SU-DHL-6 (cell line): ENCODE measurements around the gene RELN.

Experiments used
- EZH2phosphoT487 ChIP-seq: fragments of 200-600 bp; sonication (generic), shearing (Covaris generic); conservative IDR thresholded peaks from 2 replicates; pipeline ENCODE4 v1.6.1; 2018; ENCODE audit warnings: mild to moderate bottlenecking, antibody characterized with exemption, low read length, moderate library complexity, mixed read lengths
- TF ChIP-seq, protein P1 (sequence below): fragments of 200-600 bp; sonication (generic); IDR thresholded peaks from one replicate; pipeline ENCODE4 v1.5.1; 2017; ENCODE audit warnings: antibody characterized with exemption, mild to moderate bottlenecking, low read length, moderate library complexity; ENCODE audit not compliant: insufficient read depth, poor library complexity, severe bottlenecking

GRCh38 chr7:103949374-103949773, 40.1 kb downstream of the RELN start:
- TF ChIP-seq, protein P1, sequence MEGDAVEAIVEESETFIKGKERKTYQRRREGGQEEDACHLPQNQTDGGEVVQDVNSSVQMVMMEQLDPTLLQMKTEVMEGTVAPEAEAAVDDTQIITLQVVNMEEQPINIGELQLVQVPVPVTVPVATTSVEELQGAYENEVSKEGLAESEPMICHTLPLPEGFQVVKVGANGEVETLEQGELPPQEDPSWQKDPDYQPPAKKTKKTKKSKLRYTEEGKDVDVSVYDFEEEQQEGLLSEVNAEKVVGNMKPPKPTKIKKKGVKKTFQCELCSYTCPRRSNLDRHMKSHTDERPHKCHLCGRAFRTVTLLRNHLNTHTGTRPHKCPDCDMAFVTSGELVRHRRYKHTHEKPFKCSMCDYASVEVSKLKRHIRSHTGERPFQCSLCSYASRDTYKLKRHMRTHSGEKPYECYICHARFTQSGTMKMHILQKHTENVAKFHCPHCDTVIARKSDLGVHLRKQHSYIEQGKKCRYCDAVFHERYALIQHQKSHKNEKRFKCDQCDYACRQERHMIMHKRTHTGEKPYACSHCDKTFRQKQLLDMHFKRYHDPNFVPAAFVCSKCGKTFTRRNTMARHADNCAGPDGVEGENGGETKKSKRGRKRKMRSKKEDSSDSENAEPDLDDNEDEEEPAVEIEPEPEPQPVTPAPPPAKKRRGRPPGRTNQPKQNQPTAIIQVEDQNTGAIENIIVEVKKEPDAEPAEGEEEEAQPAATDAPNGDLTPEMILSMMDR: no peak
- TF ChIP-seq EZH2phosphoT487: no peak
